Measurements from ENCODE around the gene HOXA6. TPM values are rescaled to one million over a fixed set of nuclear protein-coding genes. Genes with fewer than 3 reads are reported as not detected.

HOXA6 gene
- total RNA-seq, 1 experiment from 2014 or later: not detected

GRCh38 chr7:27101957-27102580, 45.5 kb downstream of the HOXA6 start:
- ATAC-seq (no peak), DNase-seq (ENCODE audit: low spot score) (peak; percentile 39)
- POLR2A ChIA-PET: no interaction called here
- TF ChIP-seq GRHL2 (CRISPR knock-in tag; IDR thresholded peaks at IDR 0.05; ENCODE audit: insufficient replicate concordance, severe bottlenecking) (no peak), GABPB1 (CRISPR knock-in tag; IDR thresholded peaks at IDR 0.05) (no peak), RORB (CRISPR knock-in tag; IDR thresholded peaks at IDR 0.05) (no peak), ZNF281 (CRISPR knock-in tag; IDR thresholded peaks at IDR 0.05) (no peak), NFATC4 (CRISPR knock-in tag; IDR thresholded peaks at IDR 0.05) (no peak), JUN (CRISPR knock-in tag; IDR thresholded peaks at IDR 0.05) (no peak), GTF2I (CRISPR knock-in tag; conservative IDR thresholded peaks at IDR 0.05) (no peak), JAZF1 (CRISPR knock-in tag; IDR thresholded peaks at IDR 0.05) (no peak), AFF4 (CRISPR knock-in tag; IDR thresholded peaks at IDR 0.05; ENCODE audit: borderline replicate concordance) (no peak), ZBTB21 (CRISPR knock-in tag; IDR thresholded peaks at IDR 0.05; ENCODE audit: borderline replicate concordance) (no peak), PREB (CRISPR knock-in tag; IDR thresholded peaks at IDR 0.05; ENCODE audit: borderline replicate concordance) (no peak), ZNF138 (CRISPR knock-in tag; conservative IDR thresholded peaks at IDR 0.05) (no peak), MYBL2 (CRISPR knock-in tag; IDR thresholded peaks at IDR 0.05) (no peak), MXD4 (CRISPR knock-in tag; IDR thresholded peaks at IDR 0.05; ENCODE audit: borderline replicate concordance) (no peak), ARID4B (CRISPR knock-in tag; IDR thresholded peaks at IDR 0.05; ENCODE audit: borderline replicate concordance) (no peak), USF1 (CRISPR knock-in tag; IDR thresholded peaks at IDR 0.05) (no peak)
- TF ChIP-seq, protein P1, sequence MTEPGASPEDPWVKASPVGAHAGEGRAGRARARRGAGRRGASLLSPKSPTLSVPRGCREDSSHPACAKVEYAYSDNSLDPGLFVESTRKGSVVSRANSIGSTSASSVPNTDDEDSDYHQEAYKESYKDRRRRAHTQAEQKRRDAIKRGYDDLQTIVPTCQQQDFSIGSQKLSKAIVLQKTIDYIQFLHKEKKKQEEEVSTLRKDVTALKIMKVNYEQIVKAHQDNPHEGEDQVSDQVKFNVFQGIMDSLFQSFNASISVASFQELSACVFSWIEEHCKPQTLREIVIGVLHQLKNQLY (CRISPR knock-in tag; IDR thresholded peaks at IDR 0.05): no peak
- TF ChIP-seq, protein P2, sequence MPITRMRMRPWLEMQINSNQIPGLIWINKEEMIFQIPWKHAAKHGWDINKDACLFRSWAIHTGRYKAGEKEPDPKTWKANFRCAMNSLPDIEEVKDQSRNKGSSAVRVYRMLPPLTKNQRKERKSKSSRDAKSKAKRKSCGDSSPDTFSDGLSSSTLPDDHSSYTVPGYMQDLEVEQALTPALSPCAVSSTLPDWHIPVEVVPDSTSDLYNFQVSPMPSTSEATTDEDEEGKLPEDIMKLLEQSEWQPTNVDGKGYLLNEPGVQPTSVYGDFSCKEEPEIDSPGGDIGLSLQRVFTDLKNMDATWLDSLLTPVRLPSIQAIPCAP (CRISPR knock-in tag; IDR thresholded peaks at IDR 0.05): no peak
- CTCF ChIA-PET: interaction anchor here (0.7 to 1.2 kb wide), 3 partner anchors 9 to 78 kb away, joined by 3 to 4 read pairs (median 3); no protein-coding TSS in a partner anchor
- Mint-ChIP-seq H3K27ac (no peak overlapping the region), H3K27me3 (ENCODE audit: low read depth) (peaks cover 100% of the 10 kb centered on the region), H3K4me3 (peak overlapping the region; percentile 35; the same call in 1 of the 2 replicates), H3K9me3 (no peaks in the 10 kb centered on the region), H3K36me3 (peaks cover 6% of the 10 kb centered on the region), H3K4me1 (peaks cover 49% of the 10 kb centered on the region)
